Skeletal muscle cell (primary cell): ENCODE data around the gene POPDC2.
"Not testable (repeated sequence)": the region's sequence is repeated elsewhere in the genome, so short reads cannot be mapped to it uniquely, and the experiment has no call there.

ENCODE experiments used
- DNase-seq: peaks from one replicate; pipeline ENCODE4 v3.0.0-alpha.2; 2010; ENCODE audit warnings: low read depth
- H3K4me3 ChIP-seq: 2 replicates; pipeline ENCODE4 v1.5.1; 2011; ENCODE audit warnings: low read depth, mild to moderate bottlenecking, control low read depth, low read length, moderate library complexity

Gene POPDC2

DNA sequence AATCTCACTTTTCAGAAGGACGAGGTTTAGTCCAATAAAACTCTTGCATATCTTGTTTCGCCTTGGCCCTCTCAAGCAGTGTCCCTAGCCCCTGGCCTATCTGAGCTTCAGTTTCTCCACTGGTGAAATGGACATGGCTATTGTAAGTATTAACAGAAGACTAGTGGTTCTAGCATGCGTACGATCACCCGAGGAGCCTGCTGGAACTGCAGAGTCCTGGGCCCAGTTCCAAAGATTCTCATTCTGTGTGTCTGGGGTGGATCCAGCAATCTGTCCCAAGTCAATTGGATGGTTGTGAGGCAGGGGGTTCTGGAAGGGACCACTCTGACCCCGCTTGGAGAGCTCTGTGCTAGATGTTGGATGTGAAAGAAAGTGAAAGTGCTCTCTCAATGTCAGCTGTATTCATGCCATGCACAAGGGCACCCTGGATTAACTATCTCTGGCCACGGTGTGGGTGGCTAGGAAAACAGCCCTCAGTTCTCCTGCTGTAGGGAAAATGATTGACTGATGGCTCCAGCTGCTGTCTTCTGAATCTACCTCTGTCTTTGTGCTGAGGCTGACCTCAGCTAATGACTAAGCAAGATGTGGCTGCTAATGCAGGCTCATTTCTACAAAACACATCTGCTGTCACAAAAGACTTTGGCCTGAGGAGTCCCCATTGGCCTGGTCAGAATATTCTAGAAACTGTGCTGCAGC, 64.6 kb downstream of the POPDC2 start:
- DNase-seq = peak; percentile 41
- peak overlapping the region; percentile 14 for H3K4me3 ChIP-seq

DNA sequence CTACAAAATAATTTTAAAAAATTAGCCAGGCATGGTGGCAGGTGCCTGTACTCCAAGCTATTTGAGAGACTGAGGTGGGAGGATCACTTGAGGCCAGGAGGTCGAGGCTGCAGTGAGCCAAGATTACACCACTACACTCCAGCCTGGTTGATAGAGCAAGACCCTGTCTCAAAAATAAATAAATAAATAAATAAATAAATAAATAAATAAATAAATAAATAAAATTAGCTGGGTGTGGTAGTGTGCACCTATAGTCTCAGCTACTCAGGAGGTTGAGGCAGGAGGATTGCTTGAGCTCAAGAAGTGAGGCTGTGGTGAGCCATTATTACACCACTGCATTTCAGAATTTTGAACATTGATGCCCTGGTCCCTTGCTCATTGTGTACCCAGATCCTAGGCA, 65.5 kb downstream of the POPDC2 start:
- not testable (repeated sequence) for DNase-seq, H3K4me3 ChIP-seq

DNA sequence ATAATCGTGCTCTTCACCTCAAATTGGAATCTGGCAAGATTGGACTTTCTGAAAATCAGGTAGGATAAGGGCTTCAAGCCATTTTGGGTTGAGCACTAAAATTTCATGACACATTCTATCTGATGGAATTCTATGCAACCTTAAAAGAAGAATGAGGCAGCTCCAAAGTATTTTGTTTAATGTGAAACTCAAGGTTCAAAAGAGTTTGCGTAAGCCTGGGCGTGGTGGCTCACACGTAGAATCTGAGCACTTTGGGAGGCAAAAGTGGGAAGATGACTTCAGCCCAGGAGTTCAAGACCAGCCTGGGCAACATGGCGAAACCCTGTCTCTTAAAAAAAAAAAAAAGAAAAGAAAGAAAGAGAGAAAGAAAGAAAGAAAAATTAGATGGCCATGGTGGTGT, 66.3 kb downstream of the POPDC2 start:
- DNase-seq = no peak
- H3K4me3 ChIP-seq = no peak overlapping the region

DNA sequence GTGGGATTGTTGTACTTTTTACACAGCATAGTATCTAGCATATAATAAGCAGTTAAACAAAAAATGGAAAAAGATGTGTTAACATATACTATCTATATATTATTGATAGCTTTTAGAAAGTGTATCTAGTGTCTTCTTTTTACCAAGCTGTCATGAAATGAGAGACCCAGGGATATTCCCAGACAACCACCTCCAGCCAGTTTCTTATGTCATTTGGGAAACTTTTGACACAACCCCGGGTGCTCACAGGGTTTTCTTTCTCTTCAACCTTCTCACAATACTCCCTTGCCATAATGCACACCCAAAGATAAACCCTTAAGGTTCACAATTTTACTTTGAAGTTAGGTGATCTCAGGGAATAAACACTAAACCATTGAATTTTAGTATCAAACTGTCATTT, 67.5 kb downstream of the POPDC2 start:
- no peak overlapping the region for H3K4me3 ChIP-seq
- no peak for DNase-seq
